ENCODE measurements around the gene MMP1. TPM values are rescaled to one million over a fixed set of nuclear protein-coding genes. Genes with fewer than 3 reads are reported as not detected.

Gene MMP1
- 1 to 10 TPM in 2 of 8 experiments, under 1 TPM in 2, not detected in 4; 0.61 to 2.6 (median 1.0) TPM for total RNA-seq

DNA sequence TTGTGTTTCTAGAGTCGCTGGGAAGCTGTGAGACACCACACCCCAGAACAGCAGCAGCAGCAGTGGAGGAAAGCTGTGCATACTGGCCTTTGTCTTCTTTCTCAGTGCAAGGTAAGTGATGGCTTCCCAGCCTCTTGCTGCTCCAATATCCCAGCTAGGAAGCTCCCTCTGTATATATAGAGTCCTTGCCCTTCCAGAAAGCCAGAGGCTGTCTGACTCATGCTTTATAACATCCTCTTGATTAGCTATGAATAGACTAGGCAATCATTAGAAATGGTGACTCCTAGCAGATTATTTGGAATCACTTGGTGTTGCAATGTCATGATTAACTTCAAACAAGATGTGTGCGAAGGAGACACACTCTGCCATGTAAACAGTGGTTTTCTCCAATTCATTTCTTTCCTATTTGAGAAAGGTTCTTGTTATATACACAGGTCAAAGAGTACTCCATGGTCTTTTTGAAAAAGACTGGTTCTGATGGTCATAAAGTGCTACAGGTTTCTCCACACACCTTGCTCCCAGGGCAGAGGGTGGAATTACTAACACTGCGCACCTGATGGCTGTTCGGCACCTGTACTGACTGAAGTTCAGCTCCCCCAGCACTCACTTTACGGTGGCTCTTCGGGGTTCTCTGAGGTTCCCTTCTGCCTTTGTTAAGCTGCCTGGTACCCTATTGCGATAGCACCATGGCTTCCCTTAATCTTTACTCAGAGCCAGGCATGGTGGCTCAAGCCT is at the start of gene MMP1:
TSS of gene MMP1 (minus strand) at position 149 of the 735 bp plus-strand sequence. CDS start at position 81, 68 bp downstream.
- peak in 6 of 8 experiments; percentile 33 to 96 (median 82) for ATAC-seq (replicated peaks in 6 of 8)
- Histone ChIP-seq H3K4me1 (replicated peaks in 1 of 2) (no peaks in the 10 kb centered on the region), H3K27ac (no peak within 1 kb of the TSS), H3K4me3 (no peak within 1 kb of the TSS)
- 17 to 94% (median 85%) methylated on average over 1 to 6 of the region's 7 CpGs; no CpG with 5 or more reads in 1 of the 10 experiments for WGBS, 10 experiments
- in situ Hi-C loops (cut with MboI; ENCODE audit: low pct_unique_long_range_greater_than_20kb in 2 of 9, low sequenced_read_pairs in 9 of 9, unreplicated experiment in 9 of 9), result no loop called here

DNA sequence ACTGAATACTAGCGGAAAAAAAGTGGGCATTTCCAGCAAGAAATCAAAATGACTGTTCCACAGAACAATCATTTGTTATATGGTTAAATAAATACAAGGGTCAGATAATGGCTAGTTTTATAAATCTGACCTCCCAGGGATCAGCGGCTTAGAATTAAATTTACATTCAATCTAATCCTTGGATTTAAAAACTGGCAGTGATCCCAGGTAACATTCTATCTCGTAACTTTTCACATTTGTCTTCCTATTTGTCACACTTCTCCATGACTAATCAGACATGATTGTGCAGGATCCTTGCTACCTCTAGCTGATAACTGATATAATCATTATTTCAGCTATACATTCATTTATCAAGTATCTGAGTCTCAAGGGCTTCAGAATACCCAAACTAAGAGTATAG is 48.3 kb upstream of the MMP1 start:
- H3K4me1 ChIP-seq (replicated peaks in 1 of 2), result no peaks in the 10 kb centered on the region
- WGBS, 10 experiments, result 11 to 100% (median 81%) methylated on average over 1 to 3 of the region's 3 CpGs; no CpG with 5 or more reads in 1 of the 10 experiments
- in situ Hi-C loops (cut with MboI; ENCODE audit: low pct_unique_long_range_greater_than_20kb in 2 of 9, low sequenced_read_pairs in 9 of 9, unreplicated experiment in 9 of 9), result loop anchor here in 1 of 9 experiments (25.0 kb wide), 1 partner anchor 191 kb away; no protein-coding TSS in a partner anchor
- no peak overlapping the region for H3K27ac ChIP-seq
- ATAC-seq (replicated peaks in 6 of 8), result no peak
- no peak overlapping the region for H3K4me3 ChIP-seq

DNA sequence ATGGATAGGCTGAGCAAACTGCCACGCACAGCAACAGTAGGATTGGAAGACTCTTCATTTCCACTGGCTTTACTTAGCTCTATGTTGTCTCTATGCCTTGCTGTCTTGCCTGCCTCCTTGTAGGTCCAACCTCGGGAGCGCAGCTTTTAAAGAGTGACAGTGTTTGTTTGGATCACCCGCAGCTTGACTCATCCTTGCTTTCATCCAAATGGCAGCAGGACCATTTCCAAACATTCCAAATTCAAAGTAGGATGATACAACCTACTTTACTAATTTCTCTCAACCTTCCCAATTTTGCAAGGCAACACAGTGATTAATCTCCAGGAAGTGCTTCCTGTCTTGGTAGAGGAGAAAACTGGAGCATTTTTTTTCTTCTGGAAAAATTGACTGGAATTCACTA is 45.5 kb upstream of the MMP1 start, which contains the start of gene MMP3:
TSS of gene MMP3 (minus strand) at position 121 of the 400 bp plus-strand sequence. CDS start at position 58, 63 bp downstream.
- H3K4me3 ChIP-seq, result no peak within 1 kb of the TSS
- in situ Hi-C loops (cut with MboI; ENCODE audit: low pct_unique_long_range_greater_than_20kb in 2 of 9, low sequenced_read_pairs in 9 of 9, unreplicated experiment in 9 of 9), result loop anchor here in 1 of 9 experiments (25.0 kb wide), 1 partner anchor 194 kb away; no protein-coding TSS in a partner anchor
- H3K27ac ChIP-seq, result no peak within 1 kb of the TSS
- WGBS, 10 experiments, result 0 to 94% (median 57%) methylated on average over 1 to 3 of the region's 4 CpGs; no CpG with 5 or more reads in 2 of the 10 experiments
- no peak for ATAC-seq (replicated peaks in 6 of 8)
- H3K4me1 ChIP-seq (replicated peaks in 1 of 2), result no peaks in the 10 kb centered on the region

DNA sequence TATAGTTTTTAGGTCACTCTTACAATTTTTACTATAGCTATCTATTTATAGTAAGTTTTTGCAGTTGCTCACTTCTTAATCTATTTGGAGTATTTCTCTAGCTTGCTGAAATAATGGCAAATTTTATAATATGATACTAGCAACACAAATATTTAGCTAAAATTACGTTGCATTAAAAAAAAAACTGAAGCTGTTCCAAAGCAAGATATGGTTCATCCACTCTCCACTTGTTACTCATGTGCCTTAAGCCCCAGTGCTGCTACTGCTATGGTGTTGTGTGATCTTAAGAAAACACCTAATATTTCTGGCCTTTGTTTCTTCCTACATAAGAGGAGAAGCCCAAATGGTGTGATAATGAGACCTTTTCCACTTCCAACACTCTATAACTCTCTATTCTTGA is 45.0 kb upstream of the MMP1 start:
- Histone ChIP-seq H3K27ac (no peak overlapping the region), H3K4me1 (replicated peaks in 1 of 2) (no peaks in the 10 kb centered on the region), H3K4me3 (no peak overlapping the region)
- ATAC-seq (replicated peaks in 6 of 8), result no peak
- in situ Hi-C loops (cut with MboI; ENCODE audit: low pct_unique_long_range_greater_than_20kb in 2 of 9, low sequenced_read_pairs in 9 of 9, unreplicated experiment in 9 of 9), result loop anchor here in 1 of 9 experiments (25.0 kb wide), 1 partner anchor 194 kb away; no protein-coding TSS in a partner anchor
- WGBS, 10 experiments, result 18 to 100% (median 80%) methylated on average over 1 of the region's 1 CpG; no CpG with 5 or more reads in 1 of the 10 experiments

DNA sequence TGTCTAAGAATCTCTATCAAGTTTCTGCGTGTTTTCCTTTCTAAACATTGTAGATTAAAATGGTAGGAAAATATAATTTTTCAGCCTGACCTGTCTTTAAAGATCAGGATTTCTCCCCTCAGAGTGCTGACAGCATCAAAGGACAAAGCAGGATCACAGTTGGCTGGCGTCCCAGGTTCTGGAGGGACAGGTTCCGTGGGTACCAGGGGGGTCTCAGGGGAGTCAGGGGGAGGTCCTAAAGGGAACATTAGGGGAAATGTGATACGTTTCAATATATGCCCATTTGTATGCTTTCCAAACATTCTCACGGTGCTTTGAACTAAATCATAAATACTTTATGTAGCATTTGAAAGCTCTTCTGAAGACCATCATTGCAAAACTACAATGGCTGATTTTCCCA is 42.1 kb upstream of the MMP1 start:
- H3K4me1 ChIP-seq (replicated peaks in 1 of 2), result no peaks in the 10 kb centered on the region
- in situ Hi-C loops (cut with MboI; ENCODE audit: low pct_unique_long_range_greater_than_20kb in 2 of 9, low sequenced_read_pairs in 9 of 9, unreplicated experiment in 9 of 9), result loop anchor here in 1 of 9 experiments (25.0 kb wide), 1 partner anchor 197 kb away; no protein-coding TSS in a partner anchor
- no peak for ATAC-seq (replicated peaks in 6 of 8)
- WGBS, 10 experiments, result 40 to 100% (median 81%) methylated on average over 1 to 5 of the region's 5 CpGs; no CpG with 5 or more reads in 2 of the 10 experiments
- H3K27ac ChIP-seq, result no peak overlapping the region
- H3K4me3 ChIP-seq, result no peak overlapping the region

DNA sequence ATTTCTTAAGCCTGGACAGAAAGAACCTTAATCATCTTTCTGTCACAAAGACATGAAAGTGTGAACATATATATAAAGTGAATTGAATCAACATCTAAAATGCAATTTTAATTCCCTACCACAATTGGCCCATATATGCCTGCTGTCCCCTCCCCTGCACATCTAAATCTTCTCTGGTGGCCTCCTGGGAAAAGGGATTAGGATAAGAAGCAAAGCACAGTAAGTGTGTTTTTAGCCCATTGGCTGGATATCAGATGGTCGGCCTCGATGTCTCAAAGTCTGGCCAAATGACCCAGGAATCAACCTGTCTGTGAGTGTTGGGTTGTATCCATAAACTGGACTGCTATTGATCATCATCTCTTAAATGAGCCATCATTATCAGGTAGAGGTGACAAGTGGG is 39.7 kb upstream of the MMP1 start:
- Histone ChIP-seq H3K4me1 (replicated peaks in 1 of 2) (no peaks in the 10 kb centered on the region), H3K4me3 (no peak overlapping the region), H3K27ac (no peak overlapping the region)
- no peak for ATAC-seq (replicated peaks in 6 of 8)
- in situ Hi-C loops (cut with MboI; ENCODE audit: low pct_unique_long_range_greater_than_20kb in 2 of 9, low sequenced_read_pairs in 9 of 9, unreplicated experiment in 9 of 9), result loop anchor here in 1 of 9 experiments (25.0 kb wide), 1 partner anchor 200 kb away; no protein-coding TSS in a partner anchor
- WGBS, 10 experiments, result 83 to 100% (median 86%) methylated on average over 1 to 2 of the region's 2 CpGs; no CpG with 5 or more reads in 5 of the 10 experiments

DNA sequence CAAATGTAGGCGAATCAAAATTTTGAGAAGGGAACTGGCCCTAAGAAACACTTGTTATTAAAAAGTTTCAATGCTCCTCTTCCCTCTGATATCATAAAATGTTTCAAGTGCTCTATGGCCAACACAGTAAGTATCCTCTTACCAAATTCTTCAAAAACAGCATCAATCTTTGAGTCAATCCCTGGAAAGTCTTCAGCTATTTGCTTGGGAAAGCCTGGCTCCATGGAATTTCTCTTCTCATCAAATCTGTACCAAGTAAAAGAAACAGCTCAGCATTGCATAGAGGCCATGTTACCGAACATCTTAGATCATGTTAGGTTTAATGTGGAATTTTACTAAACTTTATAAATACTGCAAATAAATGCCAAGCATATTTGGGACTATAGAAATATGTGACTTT is 39.2 kb upstream of the MMP1 start:
- H3K27ac ChIP-seq, result no peak overlapping the region
- 62 to 100% (median 98%) methylated on average over 1 to 2 of the region's 2 CpGs for WGBS, 10 experiments
- no peak overlapping the region for H3K4me3 ChIP-seq
- no peaks in the 10 kb centered on the region for H3K4me1 ChIP-seq (replicated peaks in 1 of 2)
- no peak for ATAC-seq (replicated peaks in 6 of 8)
- in situ Hi-C loops (cut with MboI; ENCODE audit: low pct_unique_long_range_greater_than_20kb in 2 of 9, low sequenced_read_pairs in 9 of 9, unreplicated experiment in 9 of 9), result loop anchor here in 1 of 9 experiments (25.0 kb wide), 1 partner anchor 200 kb away; no protein-coding TSS in a partner anchor

DNA sequence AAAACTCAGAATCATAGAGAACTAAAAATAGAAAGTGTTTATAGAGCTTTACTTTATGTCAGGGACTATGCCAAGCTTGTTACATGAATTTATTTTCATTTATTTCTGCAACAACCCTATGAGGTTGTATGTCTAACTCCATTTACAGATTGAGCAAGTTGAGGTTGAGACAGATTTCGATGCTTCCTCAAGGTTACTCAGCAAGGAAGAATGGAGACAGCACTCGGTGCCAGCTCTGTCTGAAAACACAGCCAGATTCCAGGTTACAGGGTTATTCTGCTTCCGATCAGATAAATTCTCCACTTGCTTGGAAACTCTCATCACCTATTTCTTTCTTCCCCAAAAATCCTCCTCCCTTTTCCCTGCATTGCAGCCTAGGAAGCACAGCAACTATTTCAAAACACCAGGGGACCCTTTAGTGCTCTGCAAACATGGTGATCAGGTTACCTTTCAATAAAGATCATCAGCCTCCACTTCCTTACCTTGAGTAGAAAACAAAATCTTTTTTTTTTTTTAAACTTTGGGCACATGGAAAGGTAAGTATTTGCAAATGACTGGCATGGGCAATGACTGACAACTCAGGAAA is 38.4 kb upstream of the MMP1 start:
- Histone ChIP-seq H3K27ac (no peak overlapping the region), H3K4me1 (replicated peaks in 1 of 2) (no peaks in the 10 kb centered on the region), H3K4me3 (no peak overlapping the region)
- no peak for ATAC-seq (replicated peaks in 6 of 8)
- WGBS, 10 experiments, result 0 to 100% (median 64%) methylated on average over 1 to 3 of the region's 3 CpGs
- in situ Hi-C loops (cut with MboI; ENCODE audit: low pct_unique_long_range_greater_than_20kb in 2 of 9, low sequenced_read_pairs in 9 of 9, unreplicated experiment in 9 of 9), result loop anchor here in 1 of 9 experiments (25.0 kb wide), 1 partner anchor 201 kb away; no protein-coding TSS in a partner anchor

DNA sequence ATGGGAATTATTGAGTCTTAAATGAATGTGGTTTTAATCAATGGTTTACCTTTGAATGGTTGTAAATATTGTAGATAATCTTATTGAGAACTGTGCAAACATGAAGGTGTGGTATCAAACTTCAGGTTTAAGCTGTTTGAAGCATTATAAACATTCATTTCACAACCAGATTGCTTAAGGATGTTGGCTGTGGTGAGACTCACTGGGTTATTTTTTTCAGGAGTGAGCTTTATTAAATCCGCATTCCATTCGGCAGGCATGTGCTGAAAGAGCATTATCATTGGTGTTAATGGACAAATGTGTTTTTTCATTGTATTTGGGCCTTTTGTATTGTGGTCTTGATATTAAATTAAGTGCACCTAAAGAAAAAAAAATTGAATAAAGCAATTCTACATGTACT is 35.8 kb upstream of the MMP1 start:
- ATAC-seq (replicated peaks in 6 of 8), result no peak
- WGBS, 10 experiments, result 49 to 100% (median 94%) methylated on average over 2 of the region's 2 CpGs; no CpG with 5 or more reads in 1 of the 10 experiments
- Histone ChIP-seq H3K4me1 (replicated peaks in 1 of 2) (no peaks in the 10 kb centered on the region), H3K27ac (no peak overlapping the region), H3K4me3 (no peak overlapping the region)
- in situ Hi-C loops (cut with MboI; ENCODE audit: low pct_unique_long_range_greater_than_20kb in 2 of 9, low sequenced_read_pairs in 9 of 9, unreplicated experiment in 9 of 9), result loop anchor here in 1 of 9 experiments (25.0 kb wide), 1 partner anchor 204 kb away; no protein-coding TSS in a partner anchor

DNA sequence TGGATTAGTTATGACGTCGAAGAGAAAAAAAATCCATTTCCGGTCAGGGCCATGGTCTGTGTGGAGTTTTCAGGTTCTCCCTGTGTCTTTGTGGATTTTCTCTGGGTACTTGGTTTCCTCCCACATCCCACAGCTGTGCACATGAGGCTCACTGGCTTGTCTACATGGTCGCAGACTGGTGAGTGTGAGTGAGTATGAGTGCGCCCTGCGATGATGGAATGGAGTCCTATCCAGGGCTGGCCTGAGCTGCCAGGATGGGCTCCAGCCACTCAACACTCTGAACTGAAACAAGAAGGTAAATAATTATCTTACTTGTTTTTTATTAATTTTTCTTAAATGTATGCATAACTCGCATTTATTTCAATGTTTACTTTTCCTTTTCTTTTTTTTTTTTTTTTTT is 34.7 kb upstream of the MMP1 start:
- WGBS, 10 experiments, result 83 to 99% (median 93%) methylated on average over 1 to 7 of the region's 7 CpGs
- ATAC-seq (replicated peaks in 6 of 8), result no peak
- no peaks in the 10 kb centered on the region for H3K4me1 ChIP-seq (replicated peaks in 1 of 2)
- in situ Hi-C loops (cut with MboI; ENCODE audit: low pct_unique_long_range_greater_than_20kb in 2 of 9, low sequenced_read_pairs in 9 of 9, unreplicated experiment in 9 of 9), result loop anchor here in 1 of 9 experiments (25.0 kb wide), 1 partner anchor 205 kb away; no protein-coding TSS in a partner anchor
- no peak overlapping the region for H3K4me3 ChIP-seq
- H3K27ac ChIP-seq, result no peak overlapping the region

DNA sequence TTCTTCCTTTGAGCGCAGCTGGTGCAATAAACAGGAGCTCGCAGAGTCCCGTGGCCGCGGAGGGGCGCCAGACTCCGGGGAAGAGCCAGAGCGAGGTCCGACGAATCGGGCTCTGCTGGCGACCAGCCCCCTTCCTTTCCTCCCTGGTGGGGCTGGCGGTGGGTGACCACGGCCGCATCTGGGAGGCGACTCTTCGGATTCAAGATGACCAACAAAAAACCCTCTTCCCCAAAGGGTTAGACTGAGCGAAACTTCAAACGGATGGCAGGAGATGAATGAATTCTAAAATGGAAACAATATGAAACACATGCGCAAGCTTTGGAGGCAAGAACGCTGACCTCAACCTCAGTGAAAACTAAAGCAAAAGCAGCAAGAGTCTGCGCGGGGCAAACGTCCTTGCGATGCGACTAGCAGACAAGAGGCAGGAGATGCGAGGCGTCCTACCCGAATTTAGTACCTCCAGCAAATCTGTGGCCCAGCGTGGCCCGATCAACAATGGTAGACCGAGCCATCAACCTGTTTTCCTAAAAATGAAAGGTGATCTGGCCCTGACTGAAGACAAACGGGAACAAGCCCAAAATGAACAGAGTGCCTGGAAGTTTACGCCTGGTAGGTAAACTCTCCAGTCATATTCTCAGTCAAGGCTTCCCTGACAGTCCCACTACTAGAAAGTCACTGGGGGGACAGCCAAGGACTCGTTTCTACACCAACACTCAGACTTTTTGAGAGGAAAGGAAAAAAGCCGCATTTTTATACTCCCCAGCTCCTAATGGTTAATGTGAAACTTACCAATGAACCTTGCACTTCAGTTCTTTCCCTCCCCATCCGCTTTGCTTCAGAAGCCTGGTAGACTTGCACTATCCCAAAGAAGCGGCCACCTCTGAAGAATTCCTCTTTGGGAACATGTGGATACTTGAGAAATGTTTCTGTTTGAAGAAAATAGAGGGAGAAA is 33.8 kb upstream of the MMP1 start:
- in situ Hi-C loops (cut with MboI; ENCODE audit: low pct_unique_long_range_greater_than_20kb in 2 of 9, low sequenced_read_pairs in 9 of 9, unreplicated experiment in 9 of 9), result loop anchor here in 1 of 9 experiments (25.0 kb wide), 1 partner anchor 206 kb away; no protein-coding TSS in a partner anchor
- no peak overlapping the region for H3K4me3 ChIP-seq
- no peak overlapping the region for H3K27ac ChIP-seq
- H3K4me1 ChIP-seq (replicated peaks in 1 of 2), result no peaks in the 10 kb centered on the region
- ATAC-seq (replicated peaks in 6 of 8), result peak in 3 of 8 experiments; percentile 83 to 91 (median 90)
- WGBS, 10 experiments, result 16 to 96% (median 88%) methylated on average over 3 to 26 of the region's 38 CpGs

DNA sequence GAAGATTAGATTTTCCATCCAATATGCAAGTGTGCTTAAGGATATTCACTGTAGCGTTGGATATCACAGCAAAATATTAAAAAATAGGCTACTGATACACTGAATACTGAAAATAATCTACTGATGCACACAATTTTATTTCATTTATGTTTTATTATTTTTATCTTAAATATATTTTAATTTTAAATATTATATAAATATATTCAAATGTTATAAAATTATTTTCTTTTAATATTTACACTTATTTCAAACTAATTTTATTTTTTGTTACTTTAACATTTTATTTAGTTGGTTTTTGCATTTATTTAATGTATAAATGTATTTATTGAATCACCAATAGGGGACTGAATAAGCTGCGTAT is 33.1 kb upstream of the MMP1 start:
- Histone ChIP-seq H3K4me3 (no peak overlapping the region), H3K4me1 (replicated peaks in 1 of 2) (no peaks in the 10 kb centered on the region), H3K27ac (no peak overlapping the region)
- ATAC-seq (replicated peaks in 6 of 8), result no peak
- in situ Hi-C loops (cut with MboI; ENCODE audit: low pct_unique_long_range_greater_than_20kb in 2 of 9, low sequenced_read_pairs in 9 of 9, unreplicated experiment in 9 of 9), result loop anchor here in 1 of 9 experiments (25.0 kb wide), 1 partner anchor 206 kb away; no protein-coding TSS in a partner anchor
- 10 to 100% (median 90%) methylated on average over 2 of the region's 2 CpGs for WGBS, 10 experiments
